ENCODE results near the gene TBK1.
A peak's percentile ranks its signal among the peaks of the same experiment; 100 is the strongest.

Gene TBK1

DNA sequence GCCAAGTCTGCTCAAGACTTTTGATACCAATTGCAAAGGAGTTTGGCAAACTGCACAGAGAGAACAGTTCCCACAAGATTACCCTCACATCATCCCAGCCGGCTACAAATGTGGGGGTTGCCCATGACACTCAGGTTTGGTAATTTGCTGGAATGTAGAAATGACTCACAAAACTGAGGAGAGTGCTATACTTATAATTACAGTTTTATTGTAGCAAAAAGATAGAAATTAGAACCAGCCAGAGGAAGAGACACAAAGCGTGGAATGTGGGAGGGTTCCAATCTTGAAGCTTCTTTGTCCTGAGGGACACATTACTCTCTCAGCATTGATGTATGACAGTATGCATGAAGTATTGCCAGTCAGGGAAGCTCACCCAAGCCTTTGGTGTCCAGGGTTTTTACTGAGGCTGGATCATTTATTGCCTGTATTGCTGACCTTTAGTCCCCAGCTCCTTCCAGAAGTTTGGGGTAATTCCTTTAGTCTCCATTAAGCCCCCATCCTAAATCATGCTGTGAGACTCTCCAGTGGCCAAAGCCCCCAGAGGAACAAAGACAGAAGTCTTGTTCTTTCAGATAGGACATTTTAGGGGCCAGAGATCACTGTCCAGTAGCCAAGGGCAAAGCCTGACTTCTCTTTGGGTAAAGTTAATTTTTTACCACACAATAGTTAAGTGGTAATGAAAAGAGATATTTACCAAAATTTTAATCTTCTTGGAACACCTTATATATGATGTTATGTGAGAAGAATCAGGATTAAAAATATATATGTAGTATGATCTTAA lies 9.9 kb downstream of the TBK1 start:
- Mint-ChIP-seq H3K36me3 (ENCODE audit: low read depth) (peaks cover 43% of the 10 kb centered on the region), H3K27me3 (no peaks in the 10 kb centered on the region), H3K4me3 (no peak overlapping the region), H3K27ac (no peak overlapping the region), H3K4me1 (peaks cover 24% of the 10 kb centered on the region), H3K9me3 (no peaks in the 10 kb centered on the region)
- ATAC-seq (no peak), DNase-seq (no peak)

DNA sequence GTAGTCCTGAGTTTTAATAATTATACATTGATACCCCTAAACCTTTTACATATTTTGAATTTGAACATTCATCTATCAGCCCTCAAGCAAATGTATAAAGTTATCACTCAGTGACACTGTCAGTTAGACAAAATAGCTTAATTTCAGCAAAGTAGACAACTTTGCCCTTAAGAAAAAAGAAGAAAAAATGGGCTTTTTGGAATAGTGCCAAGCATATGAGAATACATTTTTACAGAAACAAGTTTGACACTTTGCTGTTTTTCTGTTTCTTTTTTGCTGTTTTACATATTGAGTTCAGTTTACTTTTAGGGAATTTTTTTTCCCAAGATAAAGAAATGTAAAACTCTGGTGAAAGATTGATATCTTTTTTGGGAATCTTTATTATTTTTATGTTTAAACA lies 14.3 kb downstream of the TBK1 start:
- H3K27ac Mint-ChIP-seq, result no peak overlapping the region
- ATAC-seq (no peak), DNase-seq (no peak)
- H3K27me3 Mint-ChIP-seq, result no peaks in the 10 kb centered on the region
- no peaks in the 10 kb centered on the region for H3K4me1 Mint-ChIP-seq
- H3K9me3 Mint-ChIP-seq, result no peaks in the 10 kb centered on the region
- H3K36me3 Mint-ChIP-seq (ENCODE audit: low read depth), result peaks cover 45% of the 10 kb centered on the region
- H3K4me3 Mint-ChIP-seq, result no peak overlapping the region

DNA sequence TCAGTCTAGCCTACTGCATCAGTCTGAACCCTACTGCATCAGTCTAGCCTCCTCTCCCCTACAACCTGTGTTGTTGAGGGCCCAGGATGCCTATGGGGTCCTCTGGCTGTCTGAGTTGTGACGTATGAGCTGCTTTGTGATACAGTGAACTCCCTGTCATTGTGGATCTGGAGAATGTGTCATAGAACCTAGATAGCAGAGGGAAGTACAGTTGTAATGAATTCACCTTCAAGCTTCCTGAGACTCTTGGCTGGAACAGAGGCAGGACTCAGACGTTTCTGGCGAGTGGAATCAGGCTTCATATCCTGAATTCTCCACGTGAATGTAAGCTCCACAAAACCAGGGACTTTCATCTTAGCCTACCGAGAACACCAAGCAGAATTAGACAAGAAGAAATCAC lies 17.0 kb downstream of the TBK1 start:
- DNase-seq (no peak), ATAC-seq (no peak)
- Mint-ChIP-seq H3K4me3 (no peak overlapping the region), H3K9me3 (no peaks in the 10 kb centered on the region), H3K27me3 (no peaks in the 10 kb centered on the region), H3K4me1 (no peaks in the 10 kb centered on the region), H3K36me3 (ENCODE audit: low read depth) (peaks cover 53% of the 10 kb centered on the region), H3K27ac (no peak overlapping the region)

DNA sequence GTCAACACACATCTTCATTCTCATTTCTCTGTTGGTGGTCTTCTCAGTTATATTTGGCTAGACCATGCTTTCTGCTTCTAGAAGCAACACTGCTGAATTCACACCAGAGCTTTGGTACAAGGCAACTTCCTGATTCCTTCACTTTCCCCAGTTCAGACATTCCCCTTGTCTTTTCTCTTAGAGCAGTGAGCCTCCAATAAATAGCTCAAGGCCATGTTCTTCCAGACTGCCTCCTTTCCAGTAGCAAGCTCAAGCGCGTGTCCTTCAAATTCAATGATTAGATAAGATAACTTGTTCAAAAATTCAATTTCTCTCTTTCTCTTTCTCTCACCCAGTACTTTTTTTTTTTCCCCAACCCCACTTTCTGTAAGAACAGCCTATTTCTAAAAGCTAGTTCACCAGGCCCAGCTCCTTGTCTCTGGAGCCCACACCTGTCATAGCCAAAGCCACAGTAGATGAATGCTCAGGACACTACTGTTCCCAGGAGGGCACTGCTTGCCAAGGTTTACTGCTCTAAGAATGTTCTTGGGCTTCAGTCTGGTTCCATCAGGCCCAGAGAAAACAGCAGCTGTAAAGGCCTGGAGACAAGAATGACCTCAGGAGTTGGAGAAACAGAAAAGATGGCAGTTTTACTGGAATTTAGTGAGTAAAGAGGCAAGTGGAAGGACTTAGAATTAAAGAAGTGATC lies 17.7 kb downstream of the TBK1 start:
- no peaks in the 10 kb centered on the region for H3K27me3 Mint-ChIP-seq
- H3K36me3 Mint-ChIP-seq (ENCODE audit: low read depth), result peaks cover 54% of the 10 kb centered on the region
- no peaks in the 10 kb centered on the region for H3K4me1 Mint-ChIP-seq
- ATAC-seq, result no peak
- no peak for DNase-seq
- no peak overlapping the region for H3K4me3 Mint-ChIP-seq
- H3K27ac Mint-ChIP-seq, result no peak overlapping the region
- no peaks in the 10 kb centered on the region for H3K9me3 Mint-ChIP-seq

DNA sequence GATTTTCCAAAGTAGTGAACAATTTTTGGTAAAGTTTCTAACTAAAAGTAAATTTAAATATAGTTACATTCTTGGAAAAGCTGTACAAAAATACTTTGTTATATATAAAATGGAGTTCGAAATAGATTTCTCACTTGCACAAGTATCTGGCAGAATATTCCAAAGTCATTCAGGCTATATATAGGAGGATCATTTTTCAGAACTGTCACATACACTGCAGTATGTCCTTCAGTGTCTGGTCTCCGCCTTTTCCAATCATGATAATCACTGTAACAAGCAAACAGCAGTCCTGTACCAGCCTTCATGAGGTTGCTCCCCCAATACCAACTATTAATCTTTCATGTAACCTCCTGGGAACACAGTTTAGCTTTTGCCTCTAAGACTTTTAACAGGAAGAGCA lies 18.6 kb downstream of the TBK1 start:
- ATAC-seq (no peak), DNase-seq (no peak)
- Mint-ChIP-seq H3K36me3 (ENCODE audit: low read depth) (peaks cover 57% of the 10 kb centered on the region), H3K4me1 (no peaks in the 10 kb centered on the region), H3K27ac (no peak overlapping the region), H3K9me3 (peaks cover 4% of the 10 kb centered on the region), H3K4me3 (no peak overlapping the region), H3K27me3 (no peaks in the 10 kb centered on the region)

DNA sequence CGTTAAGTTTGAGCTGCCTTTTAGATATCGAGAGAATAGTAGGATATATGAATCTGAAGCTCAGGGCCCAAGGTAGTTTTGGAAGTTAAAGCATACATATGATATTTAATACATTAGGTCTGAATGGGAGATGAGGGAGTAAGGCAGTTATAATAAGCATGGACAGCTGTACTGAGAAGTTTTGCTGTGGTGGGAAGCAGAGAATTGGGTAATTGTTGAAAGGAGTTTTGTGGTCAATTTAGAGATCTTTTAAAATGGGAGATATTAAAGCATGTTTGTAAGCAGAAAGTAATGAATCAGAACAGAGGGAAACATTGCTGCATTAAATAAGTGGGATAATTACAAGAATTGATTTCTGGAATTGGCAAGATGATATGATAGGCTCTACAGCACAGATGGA lies 21.3 kb downstream of the TBK1 start:
- ATAC-seq (no peak), DNase-seq (no peak)
- no peak overlapping the region for H3K4me3 Mint-ChIP-seq
- H3K9me3 Mint-ChIP-seq, result peaks cover 19% of the 10 kb centered on the region
- H3K27ac Mint-ChIP-seq, result no peak overlapping the region
- H3K36me3 Mint-ChIP-seq (ENCODE audit: low read depth), result peaks cover 67% of the 10 kb centered on the region
- no peaks in the 10 kb centered on the region for H3K4me1 Mint-ChIP-seq
- no peaks in the 10 kb centered on the region for H3K27me3 Mint-ChIP-seq

DNA sequence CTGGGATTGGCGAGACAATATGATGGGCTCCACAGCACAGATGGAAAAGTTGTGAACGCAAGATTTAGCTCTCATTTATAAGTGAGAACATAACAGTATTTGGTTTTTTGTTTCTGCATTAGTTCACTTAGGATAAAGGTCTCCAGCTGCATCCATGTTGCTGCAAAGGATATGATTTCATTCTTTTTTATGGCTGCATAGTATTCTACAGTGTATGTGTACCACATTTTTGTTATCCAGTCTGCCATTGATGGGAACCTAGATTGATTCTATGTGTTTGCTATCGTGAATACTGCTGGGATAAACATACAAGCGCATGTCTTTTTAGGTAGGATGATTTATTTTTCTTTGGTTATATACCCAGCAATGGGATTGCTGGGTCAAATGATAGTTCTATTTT lies 23.6 kb downstream of the TBK1 start:
- H3K27ac Mint-ChIP-seq, result no peak overlapping the region
- no peaks in the 10 kb centered on the region for H3K4me1 Mint-ChIP-seq
- H3K4me3 Mint-ChIP-seq, result no peak overlapping the region
- H3K9me3 Mint-ChIP-seq, result peaks cover 19% of the 10 kb centered on the region
- H3K27me3 Mint-ChIP-seq, result no peaks in the 10 kb centered on the region
- ATAC-seq (no peak), DNase-seq (no peak)
- peaks cover 62% of the 10 kb centered on the region for H3K36me3 Mint-ChIP-seq (ENCODE audit: low read depth)

DNA sequence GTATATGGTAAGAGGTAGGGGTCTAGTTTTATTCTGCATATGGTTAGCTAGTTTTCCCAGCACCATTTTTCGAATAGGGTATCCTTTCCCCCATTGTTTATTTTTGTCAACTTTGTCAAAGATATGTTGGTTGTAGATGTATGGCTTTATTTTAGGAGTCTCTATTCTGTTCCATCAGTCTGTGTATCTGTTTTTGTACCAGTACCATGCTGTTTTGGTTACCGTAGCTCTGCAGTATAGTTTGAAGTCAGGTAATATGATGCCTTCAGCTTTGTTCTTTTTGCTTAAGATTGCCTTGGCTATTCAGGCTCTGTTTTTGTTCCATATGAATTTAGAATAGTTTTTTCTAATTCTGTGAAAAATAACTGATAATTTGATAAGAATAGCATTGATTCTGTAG lies 24.9 kb downstream of the TBK1 start:
- Mint-ChIP-seq H3K27ac (no peak overlapping the region), H3K4me1 (no peaks in the 10 kb centered on the region), H3K27me3 (no peaks in the 10 kb centered on the region), H3K4me3 (no peak overlapping the region), H3K36me3 (ENCODE audit: low read depth) (peaks cover 59% of the 10 kb centered on the region), H3K9me3 (peaks cover 19% of the 10 kb centered on the region)
- ATAC-seq (no peak), DNase-seq (no peak)

DNA sequence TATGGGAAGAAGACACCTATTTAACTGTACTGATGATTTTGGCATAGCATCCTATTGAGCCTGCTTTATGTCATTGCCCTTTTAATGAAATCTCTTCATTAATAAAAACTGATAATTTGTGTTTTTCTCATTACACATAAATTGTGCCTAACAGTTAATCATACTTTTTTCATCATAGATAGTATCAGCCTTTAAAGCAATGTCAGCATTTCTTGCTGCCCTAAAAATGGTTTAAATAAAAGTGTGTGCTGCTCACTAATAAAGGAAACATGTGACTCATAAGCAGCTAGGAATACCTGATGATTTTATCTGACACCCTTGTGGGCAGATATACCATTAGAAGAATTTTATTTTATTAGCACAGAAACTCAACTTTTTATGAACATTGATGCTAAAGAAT lies 26.7 kb downstream of the TBK1 start:
- no peak for DNase-seq
- Mint-ChIP-seq H3K27me3 (no peaks in the 10 kb centered on the region), H3K27ac (no peak overlapping the region), H3K9me3 (peaks cover 19% of the 10 kb centered on the region), H3K4me3 (no peak overlapping the region), H3K4me1 (no peaks in the 10 kb centered on the region), H3K36me3 (ENCODE audit: low read depth) (peaks cover 55% of the 10 kb centered on the region)
- no peak for ATAC-seq

DNA sequence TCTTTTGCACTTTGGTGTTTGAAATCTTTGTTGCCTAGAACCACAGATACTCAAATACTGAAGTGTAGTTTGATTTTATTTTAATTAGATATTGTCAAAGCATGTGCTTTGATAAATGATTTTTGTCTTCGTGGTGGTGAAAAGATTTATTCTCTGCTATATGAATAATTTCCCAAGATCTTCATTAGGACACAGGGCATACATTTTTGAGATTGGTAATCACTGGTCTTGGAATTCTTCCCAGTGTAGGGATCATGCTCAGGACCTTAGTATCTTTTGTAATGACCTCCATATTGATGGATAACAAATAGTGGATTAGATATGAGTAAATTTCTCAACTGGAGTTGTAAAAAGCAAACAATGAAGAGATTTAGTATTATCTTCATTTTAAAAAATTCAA lies 28.2 kb downstream of the TBK1 start:
- Mint-ChIP-seq H3K27me3 (no peaks in the 10 kb centered on the region), H3K36me3 (ENCODE audit: low read depth) (peaks cover 44% of the 10 kb centered on the region), H3K4me3 (no peak overlapping the region), H3K27ac (no peak overlapping the region), H3K9me3 (peaks cover 19% of the 10 kb centered on the region), H3K4me1 (no peaks in the 10 kb centered on the region)
- ATAC-seq (no peak), DNase-seq (no peak)

DNA sequence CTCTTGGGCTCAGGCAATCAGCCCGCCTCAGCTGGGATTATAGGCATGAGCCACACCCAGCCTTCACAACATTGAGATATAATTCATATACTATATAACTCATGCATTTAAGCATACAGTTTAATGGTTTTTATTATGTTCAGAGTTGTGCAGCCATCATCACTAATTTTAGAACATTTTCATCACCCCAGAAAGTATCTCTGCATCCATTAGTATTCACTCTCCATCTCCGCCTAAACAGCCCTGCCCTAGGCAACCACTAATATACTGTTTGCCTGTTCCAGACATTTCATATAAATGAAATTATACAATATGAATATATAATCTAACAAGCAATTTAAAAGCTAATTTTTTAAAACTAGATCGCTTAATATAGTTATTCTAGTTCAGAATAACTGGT lies 34.7 kb downstream of the TBK1 start:
- peaks cover 6% of the 10 kb centered on the region for H3K4me1 Mint-ChIP-seq
- no peaks in the 10 kb centered on the region for H3K27me3 Mint-ChIP-seq
- H3K27ac Mint-ChIP-seq, result no peak overlapping the region
- ATAC-seq (no peak), DNase-seq (no peak)
- peaks cover 39% of the 10 kb centered on the region for H3K36me3 Mint-ChIP-seq (ENCODE audit: low read depth)
- no peak overlapping the region for H3K4me3 Mint-ChIP-seq
- no peaks in the 10 kb centered on the region for H3K9me3 Mint-ChIP-seq

DNA sequence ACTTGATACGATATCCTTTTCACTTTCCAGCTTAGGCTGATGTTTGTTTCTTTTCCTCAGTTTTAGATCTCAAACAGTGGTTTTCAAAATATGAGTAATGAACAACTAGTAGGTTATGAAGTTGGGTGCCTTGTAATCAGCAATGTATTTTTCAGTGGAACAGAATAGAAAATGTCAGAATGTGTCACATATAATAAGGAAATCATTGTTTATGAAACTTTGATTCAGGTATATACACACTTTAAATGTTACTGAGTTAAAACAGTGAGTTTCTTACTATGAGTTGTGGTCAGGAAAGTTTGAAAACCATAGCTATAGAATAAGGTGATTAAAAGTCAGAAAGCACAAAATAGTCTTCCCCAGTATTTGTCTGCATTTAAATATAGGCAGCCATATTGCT lies 39.8 kb downstream of the TBK1 start:
- H3K9me3 Mint-ChIP-seq, result no peaks in the 10 kb centered on the region

DNA sequence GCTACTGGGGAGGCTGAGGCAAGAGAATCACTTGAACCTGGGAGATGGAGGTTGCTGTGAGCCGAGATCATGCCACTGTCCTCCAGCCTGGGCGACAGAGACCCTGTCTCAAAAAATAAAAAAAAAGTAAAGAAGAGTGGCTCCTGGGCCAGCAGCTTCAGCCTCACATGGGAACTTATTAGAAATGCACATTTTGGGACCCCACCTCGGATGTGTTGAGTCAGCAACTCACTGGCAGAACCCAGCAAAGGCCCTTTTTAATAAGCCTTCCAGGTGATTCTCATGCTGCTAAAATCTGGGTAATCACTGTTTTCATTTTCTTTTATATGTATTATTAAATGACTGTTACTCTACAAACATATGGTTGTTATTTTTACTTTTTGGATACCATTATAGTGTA lies 41.6 kb downstream of the TBK1 start:
- no peaks in the 10 kb centered on the region for H3K27me3 Mint-ChIP-seq
- DNase-seq, result no peak
- no peaks in the 10 kb centered on the region for H3K9me3 Mint-ChIP-seq
- no peak overlapping the region for H3K27ac Mint-ChIP-seq
- no peak overlapping the region for H3K4me3 Mint-ChIP-seq
- ATAC-seq, result no peak
- peaks cover 45% of the 10 kb centered on the region for H3K36me3 Mint-ChIP-seq (ENCODE audit: low read depth)
- peaks cover 23% of the 10 kb centered on the region for H3K4me1 Mint-ChIP-seq

More for the DNA sequence above, 39.8 kb downstream of the TBK1 start:
- Mint-ChIP-seq H3K27ac (no peak overlapping the region), H3K27me3 (no peaks in the 10 kb centered on the region), H3K4me3 (no peak overlapping the region), H3K4me1 (peaks cover 20% of the 10 kb centered on the region), H3K36me3 (ENCODE audit: low read depth) (peaks cover 42% of the 10 kb centered on the region)
- DNase-seq (no peak), ATAC-seq (peak; percentile 52)

DNA sequence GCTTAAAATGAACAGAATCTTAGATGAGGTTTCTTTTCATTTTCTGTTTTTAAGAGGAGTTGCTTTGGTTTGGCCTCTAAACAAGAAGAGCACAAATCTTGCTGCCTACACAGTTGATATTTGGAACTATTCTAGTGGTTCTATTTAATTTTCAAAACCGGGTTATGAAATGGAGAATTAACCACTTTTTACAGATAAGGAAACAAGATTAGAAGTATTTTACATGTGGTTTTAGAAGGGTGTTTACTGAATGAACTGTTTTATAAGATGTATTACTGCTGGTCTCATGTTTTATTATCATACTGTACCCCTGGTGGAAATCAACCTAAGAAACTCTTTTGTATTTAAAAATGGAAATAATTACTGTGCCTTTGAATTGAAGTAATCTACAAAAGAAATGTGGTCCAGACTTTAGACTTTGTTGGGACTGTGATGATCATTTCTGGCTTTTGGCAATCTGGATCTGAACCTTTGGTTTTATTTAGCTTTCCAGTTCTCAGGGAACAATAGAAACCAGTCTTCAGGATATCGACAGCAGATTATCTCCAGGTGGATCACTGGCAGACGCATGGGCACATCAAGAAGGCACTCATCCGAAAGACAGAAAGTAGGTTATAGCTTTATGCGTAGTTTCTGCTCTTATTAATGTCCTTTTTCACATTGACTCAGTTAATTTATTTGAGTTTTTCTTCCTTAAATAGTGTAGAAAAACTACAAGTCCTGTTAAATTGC lies 43.2 kb downstream of the TBK1 start:
- DNase-seq (no peak), ATAC-seq (no peak)
- no peaks in the 10 kb centered on the region for H3K9me3 Mint-ChIP-seq
- H3K27me3 Mint-ChIP-seq, result no peaks in the 10 kb centered on the region
- H3K36me3 Mint-ChIP-seq (ENCODE audit: low read depth), result peaks cover 46% of the 10 kb centered on the region
- H3K4me1 Mint-ChIP-seq, result peaks cover 20% of the 10 kb centered on the region
- H3K4me3 Mint-ChIP-seq, result no peak overlapping the region
- H3K27ac Mint-ChIP-seq, result no peak overlapping the region

DNA sequence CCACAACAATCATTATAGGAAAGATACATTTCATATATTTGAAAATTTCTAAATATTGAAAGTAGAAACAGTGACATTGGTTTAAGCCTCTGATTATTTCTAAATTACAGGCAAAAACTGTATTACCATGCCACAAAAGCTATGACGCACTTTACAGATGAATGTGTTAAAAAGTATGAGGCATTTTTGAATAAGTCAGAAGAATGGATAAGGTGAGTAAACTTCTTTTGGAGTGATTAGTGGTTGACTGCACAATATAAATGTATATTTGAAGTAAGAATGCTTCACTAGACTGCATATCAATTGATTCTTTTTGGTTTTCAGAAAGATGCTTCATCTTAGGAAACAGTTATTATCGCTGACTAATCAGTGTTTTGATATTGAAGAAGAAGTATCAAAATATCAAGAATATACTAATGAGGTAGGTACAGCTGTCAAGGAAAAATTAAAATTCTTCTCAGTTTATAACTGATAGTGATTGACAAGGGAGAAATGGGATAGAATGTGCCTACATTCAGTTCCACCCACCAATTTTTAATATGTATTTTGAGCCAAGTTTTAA lies 45.0 kb downstream of the TBK1 start:
- no peak for ATAC-seq
- Mint-ChIP-seq H3K36me3 (ENCODE audit: low read depth) (peaks cover 43% of the 10 kb centered on the region), H3K27ac (no peak overlapping the region)

More for the DNA sequence above, 45.0 kb downstream of the TBK1 start:
- no peak overlapping the region for H3K4me3 Mint-ChIP-seq
- H3K4me1 Mint-ChIP-seq, result peaks cover 17% of the 10 kb centered on the region
- DNase-seq, result no peak
- H3K27me3 Mint-ChIP-seq, result no peaks in the 10 kb centered on the region
- H3K9me3 Mint-ChIP-seq, result no peaks in the 10 kb centered on the region
